Peyer's patch (tissue), 4 donors: ENCODE measurements around the gene TMEM169. TPM values are rescaled to one million over a fixed set of nuclear protein-coding genes. Genes with fewer than 3 reads are reported as not detected.
A peak's percentile ranks its signal among the peaks of the same experiment; 100 is the strongest.

Source experiments
- DNase-seq, 3 donors: peaks; one replicate each; pipeline ENCODE4 v3.0.0-alpha.2; 2017 to 2019
- H3K27ac ChIP-seq, 4 donors: fragments of 200-600 bp; sonication (generic); one replicate each; pipeline ENCODE4 v1.5.1; 2016 to 2019
- H3K27me3 ChIP-seq, 2 donors: fragments of 200-600 bp; sonication (generic); one replicate each; pipeline ENCODE4 v1.5.1; 2019
- H3K36me3 ChIP-seq, 3 donors: fragments of 200-600 bp; sonication (generic); one replicate each; pipeline ENCODE4 v1.5.1; 2016 to 2019
- H3K4me1 ChIP-seq, 4 donors: fragments of 200-600 bp; sonication (generic); one replicate each; pipeline ENCODE4 v1.5.1; 2016 to 2019
- H3K4me3 ChIP-seq, 4 donors: fragments of 200-600 bp; sonication (generic); 1 replicate in 3 of 4; 2 replicates in 1 of 4; pipeline ENCODE4 v1.5.1; 2016 to 2019; ENCODE audit warnings: mild to moderate bottlenecking in 1 of 4
- H3K9me3 ChIP-seq, 4 donors: fragments of 200-600 bp; sonication (generic); one replicate each; pipeline ENCODE4 v1.5.1; 2016 to 2019; ENCODE audit warnings: mild to moderate bottlenecking in 1 of 4
- CTCF ChIP-seq, 6 experiments: fragments of 450-650 bp in 4 of 6; fragments of 200-600 bp in 2 of 6; sonication (generic) in 1 of 6; IDR thresholded peaks; one replicate each; pipeline ENCODE4 v1.5.1; 2017 to 2019; ENCODE audit warnings: antibody characterized with exemption in 6 of 6, mild to moderate bottlenecking in 3 of 6, moderate library complexity in 1 of 6
- POLR2A ChIP-seq, 2 donors: fragments of 450-650 bp; IDR thresholded peaks; one replicate each; pipeline ENCODE4 v1.5.1; 2017; ENCODE audit warnings: antibody characterized with exemption in 2 of 2, mild to moderate bottlenecking in 2 of 2, moderate library complexity in 2 of 2
- total RNA-seq, 4 donors: library from RNA; depleted of rRNA; stranded (reverse); fragments of >200 nt; gene quantifications; one replicate each; pipeline ENCODE4 v1.1.0, GENCODE V29; 2016

Gene TMEM169
- total RNA-seq, 4 donors from 2014 or later = 1.6 TPM; not detected in 3

DNA sequence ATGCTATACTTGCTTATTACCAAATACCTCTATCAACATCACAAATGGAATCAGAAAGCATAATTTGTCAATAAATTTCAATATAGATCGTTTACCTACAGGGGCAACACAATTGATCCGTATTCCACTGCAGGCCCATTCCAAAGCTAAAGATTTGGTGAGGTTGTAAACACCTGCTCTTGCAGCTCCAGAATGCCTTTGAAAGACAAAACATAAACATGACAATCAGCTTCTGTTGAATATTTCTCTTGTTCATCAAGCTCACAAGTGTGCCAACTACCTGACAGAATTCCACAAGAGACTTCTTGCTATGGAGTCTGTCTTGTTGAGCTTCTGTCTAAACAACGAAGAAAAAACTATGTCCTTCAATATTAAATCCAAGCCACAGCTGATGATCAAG is 30.4 kb upstream of the TMEM169 start:
- DNase-seq = no peak
- Histone ChIP-seq H3K4me3 (no peak overlapping the region), H3K27ac (no peak overlapping the region), H3K36me3 (peaks cover 0 to 19% (median 0%) of the 10 kb centered on the region in 3 donors), H3K9me3 (no peaks in the 10 kb centered on the region), H3K4me1 (no peaks in the 10 kb centered on the region), H3K27me3 (no peaks in the 10 kb centered on the region)
- TF ChIP-seq POLR2A (IDR thresholded peaks at IDR 0.05) (no peak), CTCF (IDR thresholded peaks at IDR 0.05) (no peak)

DNA sequence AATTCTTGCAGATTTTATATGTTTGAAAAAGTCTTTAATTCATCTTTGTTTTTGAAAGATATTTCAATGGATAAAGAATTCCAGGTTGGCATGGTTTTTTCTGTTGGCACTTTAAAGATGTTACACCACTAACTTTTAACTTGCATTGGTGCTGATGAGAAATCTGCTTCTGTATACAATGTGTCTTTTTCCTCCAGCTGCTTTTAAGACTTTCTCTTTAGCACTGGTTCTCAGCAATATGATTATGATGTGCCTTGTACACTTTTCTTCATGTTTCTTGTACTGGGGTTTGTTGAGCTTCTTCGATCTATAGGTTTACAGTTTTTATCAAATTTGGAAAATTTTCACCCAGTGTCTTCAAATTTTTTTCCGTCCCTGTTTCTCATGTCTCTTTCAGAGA is 29.3 kb upstream of the TMEM169 start:
- Histone ChIP-seq H3K4me1 (peaks cover 0 to 7% (median 0%) of the 10 kb centered on the region in 4 donors), H3K27me3 (no peaks in the 10 kb centered on the region), H3K36me3 (peaks cover 0 to 8% (median 0%) of the 10 kb centered on the region in 3 donors), H3K4me3 (no peak overlapping the region), H3K27ac (no peak overlapping the region), H3K9me3 (no peaks in the 10 kb centered on the region)
- TF ChIP-seq CTCF (IDR thresholded peaks at IDR 0.05) = no peak
- TF ChIP-seq POLR2A (IDR thresholded peaks at IDR 0.05) = no peak
- DNase-seq = no peak

DNA sequence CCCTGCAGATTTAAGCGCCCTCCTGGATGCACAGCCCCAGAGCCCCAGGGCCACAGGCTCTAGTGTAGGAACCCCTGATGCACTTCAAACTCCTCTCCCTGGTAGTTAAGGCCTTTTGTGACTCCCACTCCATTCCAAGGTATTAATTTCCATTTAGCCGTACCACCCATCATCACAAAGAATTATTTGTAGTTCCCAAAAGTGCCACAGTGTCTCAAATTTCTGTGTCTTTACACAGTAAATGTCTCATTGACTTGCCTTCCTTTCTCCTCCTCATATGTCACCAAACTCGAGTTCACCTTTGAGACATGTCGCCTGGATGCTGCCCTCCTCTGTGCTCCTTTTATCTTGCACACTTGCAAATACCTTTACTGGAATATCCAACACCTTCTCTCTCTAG is 26.0 kb upstream of the TMEM169 start:
- H3K4me3 ChIP-seq = no peak overlapping the region
- TF ChIP-seq CTCF (IDR thresholded peaks at IDR 0.05) (no peak), POLR2A (IDR thresholded peaks at IDR 0.05) (no peak)
- no peak overlapping the region for H3K27ac ChIP-seq
- no peak for DNase-seq
- no peaks in the 10 kb centered on the region for H3K27me3 ChIP-seq
- peaks cover 0 to 11% (median 0%) of the 10 kb centered on the region in 3 donors for H3K36me3 ChIP-seq
- no peaks in the 10 kb centered on the region for H3K9me3 ChIP-seq
- peaks cover 0 to 11% (median 0%) of the 10 kb centered on the region in 4 donors for H3K4me1 ChIP-seq

GRCh38 chr2:216056739-216057138 is 25.0 kb upstream of the TMEM169 start:
- no peaks in the 10 kb centered on the region for H3K9me3 ChIP-seq
- peaks cover 0 to 12% (median 0%) of the 10 kb centered on the region in 3 donors for H3K36me3 ChIP-seq
- peak overlapping the region in 1 of 4 donors; percentile 9 for H3K4me3 ChIP-seq
- TF ChIP-seq POLR2A (IDR thresholded peaks at IDR 0.05) (no peak), CTCF (IDR thresholded peaks at IDR 0.05) (no peak)
- H3K27ac ChIP-seq = peak overlapping the region; percentile 73 to 91 (median 77)
- H3K4me1 ChIP-seq = peaks cover 0 to 11% (median 0%) of the 10 kb centered on the region in 4 donors
- DNase-seq = no peak
- H3K27me3 ChIP-seq = no peaks in the 10 kb centered on the region

GRCh38 chr2:216057688-216058193 is 24.0 kb upstream of the TMEM169 start:
- DNase-seq = peak; percentile 64 to 81 (median 67)
- Histone ChIP-seq H3K27ac (peak overlapping the region; percentile 73 to 91 (median 77)), H3K4me1 (peaks cover 0 to 11% (median 0%) of the 10 kb centered on the region in 4 donors), H3K27me3 (no peaks in the 10 kb centered on the region), H3K36me3 (peaks cover 0 to 22% (median 0%) of the 10 kb centered on the region in 3 donors), H3K4me3 (peak overlapping the region; percentile 11 to 31 (median 25)), H3K9me3 (no peaks in the 10 kb centered on the region)
- peak in 2 of 6 experiments; percentile 1 to 25 for TF ChIP-seq CTCF (IDR thresholded peaks at IDR 0.05)
- TF ChIP-seq POLR2A (IDR thresholded peaks at IDR 0.05) = peak in 1 of 2 donors; percentile 13
